H1 (cell line): ENCODE measurements around the gene VTN. TPM values are rescaled to one million over a fixed set of nuclear protein-coding genes. Genes with fewer than 3 reads are reported as not detected.
A peak's percentile ranks its signal among the peaks of the same experiment; 100 is the strongest.

Experiments used
- ASH2L ChIP-seq: fragments of 200-600, 300-600 bp; sonication (generic); IDR thresholded peaks from one replicate; pipeline ENCODE4 v1.7.1; 2017; ENCODE audit warnings: low read length
- BACH1 ChIP-seq: IDR thresholded peaks from 2 replicates; pipeline ENCODE4 v1.6.1; 2012; ENCODE audit warnings: low read length, improper control_type of control experiment
- BCL11A ChIP-seq, 2 experiments: IDR thresholded peaks; one replicate each; pipeline ENCODE4 v1.6.1; 2011; ENCODE audit warnings: low read depth in 2 of 2, low read length in 2 of 2, mild to moderate bottlenecking in 2 of 2
- BRCA1 ChIP-seq: IDR thresholded peaks from 2 replicates; pipeline ENCODE4 v1.6.1; 2012; ENCODE audit warnings: low read depth, low read length, improper control_type of control experiment
- CEBPB ChIP-seq: IDR thresholded peaks from 2 replicates; pipeline ENCODE4 v1.6.1; 2012; ENCODE audit warnings: low read depth, low read length
- CHD2 ChIP-seq: IDR thresholded peaks from 2 replicates; pipeline ENCODE4 v1.6.1; 2012; ENCODE audit warnings: low read length, improper control_type of control experiment
- EZH2 ChIP-seq: fragments of 200-600 bp; sonication (generic); IDR thresholded peaks from 2 replicates; pipeline ENCODE4 v1.7.1; 2012; ENCODE audit warnings: low read depth, mild to moderate bottlenecking, moderate library complexity, low read length, inconsistent platforms; ENCODE audit not compliant: severe bottlenecking
- FOSL1 ChIP-seq: IDR thresholded peaks from 2 replicates; pipeline ENCODE4 v1.6.1; 2011; ENCODE audit warnings: mild to moderate bottlenecking, low read depth, low read length, moderate library complexity; ENCODE audit not compliant: insufficient read depth
- GABPA ChIP-seq: IDR thresholded peaks from 2 replicates; pipeline ENCODE4 v1.6.1; 2011; ENCODE audit warnings: mild to moderate bottlenecking, low read length, moderate library complexity, borderline replicate concordance; ENCODE audit not compliant: insufficient read depth
- HDAC6 ChIP-seq: IDR thresholded peaks from one replicate; pipeline ENCODE4 v1.7.1; 2012; ENCODE audit warnings: low read depth, mild to moderate bottlenecking, inconsistent platforms, low read length, moderate library complexity
- KDM4A ChIP-seq: IDR thresholded peaks from one replicate; pipeline ENCODE4 v1.7.1; 2012; ENCODE audit warnings: low read depth, mild to moderate bottlenecking, moderate library complexity, low read length, inconsistent platforms; ENCODE audit not compliant: severe bottlenecking
- KDM5A ChIP-seq: fragments of 200-600 bp; IDR thresholded peaks from 2 replicates; pipeline ENCODE4 v1.7.1; 2012; ENCODE audit warnings: mild to moderate bottlenecking, low read length, inconsistent platforms, mixed read lengths
- MAFK ChIP-seq: IDR thresholded peaks from 2 replicates; pipeline ENCODE4 v1.6.1; 2012; ENCODE audit warnings: low read depth, mild to moderate bottlenecking, improper control_type of control experiment, low read length
- NANOG ChIP-seq: IDR thresholded peaks from 2 replicates; pipeline ENCODE4 v1.6.1; 2011; ENCODE audit warnings: low read length, low read depth, mild to moderate bottlenecking, inconsistent platforms; ENCODE audit not compliant: insufficient read depth, poor library complexity, severe bottlenecking
- RNF2 ChIP-seq: fragments of 200-900, 300-1000 bp; sonication (generic); IDR thresholded peaks from 2 replicates; pipeline ENCODE4 v1.7.1; 2016; ENCODE audit warnings: borderline replicate concordance, low read depth, mild to moderate bottlenecking, antibody characterized with exemption, low read length; ENCODE audit not compliant: poor library complexity, severe bottlenecking; ENCODE audit errors: missing control alignments
- SP1 ChIP-seq: IDR thresholded peaks from 2 replicates; pipeline ENCODE4 v1.6.1; 2011; ENCODE audit warnings: low read depth, low read length
- SP2 ChIP-seq: IDR thresholded peaks from 2 replicates; pipeline ENCODE4 v1.6.1; 2012; ENCODE audit warnings: mild to moderate bottlenecking, low read length, inconsistent platforms
- SP4 ChIP-seq: IDR thresholded peaks from 2 replicates; pipeline ENCODE4 v1.6.1; 2012; ENCODE audit warnings: low read length, inconsistent platforms
- SUZ12 ChIP-seq: fragments of 200-600 bp; sonication (generic); IDR thresholded peaks from 2 replicates; pipeline ENCODE4 v1.6.1; 2012; ENCODE audit warnings: mild to moderate bottlenecking, inconsistent platforms, low read length, moderate library complexity, mixed read lengths
- TCF12 ChIP-seq: IDR thresholded peaks from 2 replicates; pipeline ENCODE4 v1.6.1; 2011; ENCODE audit warnings: low read depth, mild to moderate bottlenecking, low read length
- USF2 ChIP-seq: IDR thresholded peaks from 2 replicates; pipeline ENCODE4 v1.6.1; 2011; ENCODE audit warnings: low read length, improper control_type of control experiment
- YY1 ChIP-seq: IDR thresholded peaks from 2 replicates; pipeline ENCODE4 v1.6.1; 2011; ENCODE audit warnings: low read depth, mild to moderate bottlenecking, low read length
- polyA plus RNA-seq, 7 experiments: library from polyadenylated mRNA; depleted of rRNA in 3 of 7; stranded (reverse) in 5 of 7; unstranded in 2 of 7; fragments of >200 nt in 5 of 7; fragments of 200-250 nt in 2 of 7; gene quantifications; 1 replicate in 5 of 7; 2 replicates in 1 of 7; 4 replicates in 1 of 7; pipeline versions ENCODE4 v1.2.1 to v1.2.3, GENCODE V29; 2011 to 2013; ENCODE audit warnings: missing spikeins in 2 of 7, mixed read lengths in 2 of 7
- total RNA-seq: library from RNA; stranded (reverse); fragmentation: NEBNext Ultra II Directional; extraction: Animal tissue kit (Norgen Biotek cat#: 25700); gene quantifications from 2 replicates; pipeline ENCODE4 v1.2.1, GENCODE V29; 2021
- TF ChIP-seq, protein P1 (sequence below): IDR thresholded peaks from 2 replicates; pipeline ENCODE4 v1.6.1; 2012; ENCODE audit warnings: low read length, inconsistent platforms

Gene VTN
- total and polyA plus RNA-seq, 2 of the 8 experiments (the other 6 are each of a cell fraction or from before 2014, with no cell fraction given) = 0.18 TPM; not detected in 1

- TF ChIP-seq HDAC6 (no peak), GABPA (no peak), BRCA1 (no peak), USF2 (no peak), FOSL1 (no peak), BACH1 (no peak), SUZ12 (peak; percentile 83; the same call in 1 of the 2 replicates), EZH2 (peak; percentile 81), CHD2 (no peak), TCF12 (no peak), SP4 (no peak), SP2 (no peak), YY1 (no peak), KDM5A (no peak), KDM4A (peak; percentile 98), ASH2L (peak; percentile 80), MAFK (no peak), SP1 (no peak), BCL11A (IDR thresholded peaks at IDR 0.05; ENCODE audit: low read depth in 2 of 2, low read length in 2 of 2) (no peak), NANOG (no peak), CEBPB (no peak), RNF2 (peak; percentile 32)
- TF ChIP-seq, protein P1, sequence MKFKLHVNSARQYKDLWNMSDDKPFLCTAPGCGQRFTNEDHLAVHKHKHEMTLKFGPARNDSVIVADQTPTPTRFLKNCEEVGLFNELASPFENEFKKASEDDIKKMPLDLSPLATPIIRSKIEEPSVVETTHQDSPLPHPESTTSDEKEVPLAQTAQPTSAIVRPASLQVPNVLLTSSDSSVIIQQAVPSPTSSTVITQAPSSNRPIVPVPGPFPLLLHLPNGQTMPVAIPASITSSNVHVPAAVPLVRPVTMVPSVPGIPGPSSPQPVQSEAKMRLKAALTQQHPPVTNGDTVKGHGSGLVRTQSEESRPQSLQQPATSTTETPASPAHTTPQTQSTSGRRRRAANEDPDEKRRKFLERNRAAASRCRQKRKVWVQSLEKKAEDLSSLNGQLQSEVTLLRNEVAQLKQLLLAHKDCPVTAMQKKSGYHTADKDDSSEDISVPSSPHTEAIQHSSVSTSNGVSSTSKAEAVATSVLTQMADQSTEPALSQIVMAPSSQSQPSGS = no peak
Measured at GRCh38 chr17:28384281-28385036, 14.4 kb upstream of the VTN start (continued).
